ENCODE results near the gene C2orf92.
A peak's percentile ranks its signal among the peaks of the same experiment; 100 is the strongest.

The C2orf92 gene

DNA sequence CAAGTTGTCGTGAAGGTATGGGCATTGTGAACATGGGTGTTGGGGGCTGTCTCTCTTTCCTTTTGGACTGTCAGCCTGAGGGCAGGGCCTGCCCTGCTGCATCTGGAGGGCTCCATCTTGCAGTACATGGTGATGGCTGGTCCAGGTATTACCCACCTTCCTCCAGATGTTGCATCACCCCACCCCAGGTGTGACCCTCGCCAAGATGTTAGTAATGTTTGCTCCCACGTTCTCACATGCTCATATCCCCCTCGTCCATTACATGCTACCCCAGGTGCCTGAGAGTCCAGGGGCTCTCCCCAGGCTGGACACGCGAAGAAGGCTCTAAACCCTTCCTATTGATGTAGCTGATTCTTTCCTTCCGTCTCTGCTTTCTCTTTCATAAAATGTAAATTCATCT, 57.8 kb downstream of the C2orf92 start:
- Histone ChIP-seq H3K4me1 (ENCODE audit: control insufficient read depth, insufficient read depth, low read depth, low read length) (no peaks in the 10 kb centered on the region), H3K4me2 (ENCODE audit: low read length, poor library complexity, severe bottlenecking) (no peak overlapping the region), H3K9me3 (ENCODE audit: control insufficient read depth, low read length) (peaks cover 11% of the 10 kb centered on the region), H3K14ac (ENCODE audit: low read length in 2 of 2) (no peak overlapping the region), H2BK15ac (ENCODE audit: low read depth, poor library complexity, severe bottlenecking) (no peak overlapping the region), H3K79me1 (replicated peaks; ENCODE audit: low read length, poor library complexity, severe bottlenecking) (no peaks in the 10 kb centered on the region), H2AFZ (ENCODE audit: low read depth, low read length) (no peak overlapping the region), H3K27ac (ENCODE audit: low read length, poor library complexity, severe bottlenecking) (no peak overlapping the region), H3K18ac (ENCODE audit: low read depth in 1 of 2, low read length in 2 of 2) (peak overlapping the region in 1 of 2 experiments; percentile 37), H2BK5ac (ENCODE audit: low read depth, low read length, poor library complexity, severe bottlenecking) (no peak overlapping the region), H2AK5ac (ENCODE audit: low read length, severe bottlenecking) (no peak overlapping the region), H3K4ac (ENCODE audit: low read depth in 1 of 2, low read length in 2 of 2) (peak overlapping the region in 1 of 2 experiments; percentile 7), H3K27me3 (ENCODE audit: control insufficient read depth in 1 of 2, insufficient read depth in 1 of 2, low read length in 2 of 2) (peaks cover 0 to 27% of the 10 kb centered on the region in 2 experiments), H3K9ac (ENCODE audit: low read length) (no peak overlapping the region), H4K8ac (ENCODE audit: low read length) (no peak overlapping the region), H2BK120ac (ENCODE audit: low read depth, low read length) (no peak overlapping the region), H3K4me3 (ENCODE audit: insufficient read depth in 1 of 2, low read depth in 1 of 2, low read length in 2 of 2) (no peak overlapping the region), H3K36me3 (ENCODE audit: control insufficient read depth in 1 of 2, insufficient read depth in 2 of 2, low read depth in 1 of 2, low read length in 2 of 2) (no peaks in the 10 kb centered on the region), H4K91ac (ENCODE audit: low read length) (no peak overlapping the region), H2BK12ac (ENCODE audit: low read length in 2 of 2) (peak overlapping the region in 1 of 2 experiments; percentile 15), H3K23ac (ENCODE audit: low read length in 2 of 2) (no peak overlapping the region)
- DNase-seq = no peak
- WGBS = 90% methylated on average over 7 of the region's 7 CpGs

GRCh38 chr2:97728091-97728731, 58.7 kb downstream of the C2orf92 start:
- H3K9me3 ChIP-seq (ENCODE audit: control insufficient read depth, low read length) = peaks cover 11% of the 10 kb centered on the region
- no peak overlapping the region for H2AFZ ChIP-seq (ENCODE audit: low read depth, low read length)
- DNase-seq = peak; percentile 57
- H2BK12ac ChIP-seq (ENCODE audit: low read length in 2 of 2) = peak overlapping the region in 1 of 2 experiments; percentile 76
- H3K36me3 ChIP-seq (ENCODE audit: control insufficient read depth in 1 of 2, insufficient read depth in 2 of 2, low read depth in 1 of 2, low read length in 2 of 2) = no peaks in the 10 kb centered on the region
- H3K14ac ChIP-seq (ENCODE audit: low read length in 2 of 2) = peak overlapping the region in 1 of 2 experiments; percentile 51
- no peak overlapping the region for H2AK5ac ChIP-seq (ENCODE audit: low read length, severe bottlenecking)
- no peak overlapping the region for H4K91ac ChIP-seq (ENCODE audit: low read length)
- H3K4me2 ChIP-seq (ENCODE audit: low read length, poor library complexity, severe bottlenecking) = no peak overlapping the region
- H3K4ac ChIP-seq (ENCODE audit: low read depth in 1 of 2, low read length in 2 of 2) = no peak overlapping the region
- H3K79me1 ChIP-seq (replicated peaks; ENCODE audit: low read length, poor library complexity, severe bottlenecking) = no peaks in the 10 kb centered on the region
- H3K4me3 ChIP-seq (ENCODE audit: insufficient read depth in 1 of 2, low read depth in 1 of 2, low read length in 2 of 2) = no peak overlapping the region
- H3K18ac ChIP-seq (ENCODE audit: low read depth in 1 of 2, low read length in 2 of 2) = peak overlapping the region in 1 of 2 experiments; percentile 5
- H3K27ac ChIP-seq (ENCODE audit: low read length, poor library complexity, severe bottlenecking) = no peak overlapping the region
- H3K9ac ChIP-seq (ENCODE audit: low read length) = no peak overlapping the region
- H2BK15ac ChIP-seq (ENCODE audit: low read depth, poor library complexity, severe bottlenecking) = no peak overlapping the region
- no peak overlapping the region for H3K23ac ChIP-seq (ENCODE audit: low read length in 2 of 2)
- no peak overlapping the region for H2BK5ac ChIP-seq (ENCODE audit: low read depth, low read length, poor library complexity, severe bottlenecking)
- no peak overlapping the region for H4K8ac ChIP-seq (ENCODE audit: low read length)
- H2BK120ac ChIP-seq (ENCODE audit: low read depth, low read length) = no peak overlapping the region
- H3K27me3 ChIP-seq (ENCODE audit: control insufficient read depth in 1 of 2, insufficient read depth in 1 of 2, low read length in 2 of 2) = peaks cover 0 to 24% of the 10 kb centered on the region in 2 experiments
- no peaks in the 10 kb centered on the region for H3K4me1 ChIP-seq (ENCODE audit: control insufficient read depth, insufficient read depth, low read depth, low read length)
- 81% methylated on average over 12 of the region's 12 CpGs for WGBS

- no peak overlapping the region for H3K4ac ChIP-seq (ENCODE audit: low read depth in 1 of 2, low read length in 2 of 2)
- H3K18ac ChIP-seq (ENCODE audit: low read depth in 1 of 2, low read length in 2 of 2) = no peak overlapping the region
- peak; percentile 28 for DNase-seq
Measured at GRCh38 chr2:97730245-97730644, 60.7 kb downstream of the C2orf92 start.

GRCh38 chr2:97731274-97732020, 61.9 kb downstream of the C2orf92 start:
- H3K79me1 ChIP-seq (replicated peaks; ENCODE audit: low read length, poor library complexity, severe bottlenecking) = no peaks in the 10 kb centered on the region
- no peak overlapping the region for H2BK12ac ChIP-seq (ENCODE audit: low read length in 2 of 2)
- H3K4ac ChIP-seq (ENCODE audit: low read depth in 1 of 2, low read length in 2 of 2) = no peak overlapping the region
- peaks cover 11% of the 10 kb centered on the region for H3K9me3 ChIP-seq (ENCODE audit: control insufficient read depth, low read length)
- no peak overlapping the region for H3K9ac ChIP-seq (ENCODE audit: low read length)
- no peak overlapping the region for H2AFZ ChIP-seq (ENCODE audit: low read depth, low read length)
- H3K27ac ChIP-seq (ENCODE audit: low read length, poor library complexity, severe bottlenecking) = no peak overlapping the region
- peaks cover 0 to 8% of the 10 kb centered on the region in 2 experiments for H3K27me3 ChIP-seq (ENCODE audit: control insufficient read depth in 1 of 2, insufficient read depth in 1 of 2, low read length in 2 of 2)
- no peak overlapping the region for H3K4me3 ChIP-seq (ENCODE audit: insufficient read depth in 1 of 2, low read depth in 1 of 2, low read length in 2 of 2)
- H2BK15ac ChIP-seq (ENCODE audit: low read depth, poor library complexity, severe bottlenecking) = no peak overlapping the region
- peak overlapping the region in 1 of 2 experiments; percentile 84 for H3K14ac ChIP-seq (ENCODE audit: low read length in 2 of 2)
- DNase-seq = no peak
- peak overlapping the region; percentile 57 for H4K91ac ChIP-seq (ENCODE audit: low read length)
- WGBS = 90% methylated on average over 12 of the region's 12 CpGs
- H2AK5ac ChIP-seq (ENCODE audit: low read length, severe bottlenecking) = no peak overlapping the region
- H2BK5ac ChIP-seq (ENCODE audit: low read depth, low read length, poor library complexity, severe bottlenecking) = no peak overlapping the region
- no peaks in the 10 kb centered on the region for H3K36me3 ChIP-seq (ENCODE audit: control insufficient read depth in 1 of 2, insufficient read depth in 2 of 2, low read depth in 1 of 2, low read length in 2 of 2)
- no peak overlapping the region for H3K18ac ChIP-seq (ENCODE audit: low read depth in 1 of 2, low read length in 2 of 2)
- H3K23ac ChIP-seq (ENCODE audit: low read length in 2 of 2) = no peak overlapping the region
- H4K8ac ChIP-seq (ENCODE audit: low read length) = no peak overlapping the region
- H2BK120ac ChIP-seq (ENCODE audit: low read depth, low read length) = no peak overlapping the region
- no peaks in the 10 kb centered on the region for H3K4me1 ChIP-seq (ENCODE audit: control insufficient read depth, insufficient read depth, low read depth, low read length)
- no peak overlapping the region for H3K4me2 ChIP-seq (ENCODE audit: low read length, poor library complexity, severe bottlenecking)

More at GRCh38 chr2:97730245-97730644, 60.7 kb downstream of the C2orf92 start:
- Histone ChIP-seq H3K27ac (ENCODE audit: low read length, poor library complexity, severe bottlenecking) (no peak overlapping the region), H2BK120ac (ENCODE audit: low read depth, low read length) (no peak overlapping the region), H3K9ac (ENCODE audit: low read length) (no peak overlapping the region), H3K4me3 (ENCODE audit: insufficient read depth in 1 of 2, low read depth in 1 of 2, low read length in 2 of 2) (no peak overlapping the region), H3K4me1 (ENCODE audit: control insufficient read depth, insufficient read depth, low read depth, low read length) (no peaks in the 10 kb centered on the region), H3K14ac (ENCODE audit: low read length in 2 of 2) (no peak overlapping the region), H3K9me3 (ENCODE audit: control insufficient read depth, low read length) (peaks cover 11% of the 10 kb centered on the region), H3K4me2 (ENCODE audit: low read length, poor library complexity, severe bottlenecking) (no peak overlapping the region), H4K91ac (ENCODE audit: low read length) (no peak overlapping the region), H3K79me1 (replicated peaks; ENCODE audit: low read length, poor library complexity, severe bottlenecking) (no peaks in the 10 kb centered on the region), H2BK12ac (ENCODE audit: low read length in 2 of 2) (no peak overlapping the region), H2BK5ac (ENCODE audit: low read depth, low read length, poor library complexity, severe bottlenecking) (no peak overlapping the region), H2AK5ac (ENCODE audit: low read length, severe bottlenecking) (no peak overlapping the region), H3K27me3 (ENCODE audit: control insufficient read depth in 1 of 2, insufficient read depth in 1 of 2, low read length in 2 of 2) (peaks cover 0 to 8% of the 10 kb centered on the region in 2 experiments), H2BK15ac (ENCODE audit: low read depth, poor library complexity, severe bottlenecking) (no peak overlapping the region), H3K23ac (ENCODE audit: low read length in 2 of 2) (no peak overlapping the region), H4K8ac (ENCODE audit: low read length) (no peak overlapping the region), H2AFZ (ENCODE audit: low read depth, low read length) (no peak overlapping the region), H3K36me3 (ENCODE audit: control insufficient read depth in 1 of 2, insufficient read depth in 2 of 2, low read depth in 1 of 2, low read length in 2 of 2) (no peaks in the 10 kb centered on the region)
- WGBS = 100% methylated on average over 1 of the region's 1 CpG
